OCI-LY1 (cell line): ENCODE results near the gene NCAM1.

ENCODE experiments used
- H2AFZ ChIP-seq: fragments of 200-600 bp; sonication (generic), shearing (Covaris generic); 2 replicates; pipeline ENCODE4 v1.6.0; 2014; ENCODE audit warnings: antibody characterized with exemption, mild to moderate bottlenecking, low read length
- H3F3A ChIP-seq: fragments of 200-600 bp; sonication (generic), shearing (Covaris generic); 2 replicates; pipeline ENCODE4 v1.6.0; 2014; ENCODE audit warnings: mild to moderate bottlenecking, antibody characterized with exemption, low read length, moderate library complexity; ENCODE audit not compliant: insufficient read depth
- H3K27ac ChIP-seq: fragments of 200-600 bp; sonication (generic); 2 replicates; pipeline ENCODE4 v1.5.1; 2014; ENCODE audit warnings: low read length, mixed run types, mild to moderate bottlenecking, low read depth; ENCODE audit not compliant: poor library complexity, severe bottlenecking
- H3K27me3 ChIP-seq: fragments of 200-600 bp; sonication (generic); 2 replicates; pipeline ENCODE4 v1.6.0; 2014; ENCODE audit warnings: antibody characterized with exemption, mild to moderate bottlenecking, low read length, moderate library complexity; ENCODE audit not compliant: insufficient read depth
- H3K36me3 ChIP-seq: fragments of 200-600 bp; sonication (generic); 2 replicates; pipeline ENCODE4 v1.6.1; 2014; ENCODE audit warnings: mild to moderate bottlenecking, antibody characterized with exemption, low read length, moderate library complexity, mixed read lengths; ENCODE audit not compliant: insufficient read depth
- H3K4me1 ChIP-seq: fragments of 200-600 bp; sonication (generic); 2 replicates; pipeline ENCODE4 v1.5.1; 2014; ENCODE audit warnings: mild to moderate bottlenecking, low read length, moderate library complexity; ENCODE audit not compliant: insufficient read depth, severe bottlenecking
- H3K4me2 ChIP-seq: fragments of 200-600 bp; sonication (generic), shearing (Covaris generic); 2 replicates; pipeline ENCODE4 v1.6.1; 2014; ENCODE audit warnings: low read length
- H3K4me3 ChIP-seq: fragments of 200-600 bp; sonication (generic); 2 replicates; pipeline ENCODE4 v1.5.1; 2014; ENCODE audit warnings: low read length, low read depth, mild to moderate bottlenecking, mixed read lengths; ENCODE audit not compliant: poor library complexity, severe bottlenecking
- H3K79me2 ChIP-seq: fragments of 200-600 bp; shearing (Covaris generic); 2 replicates; pipeline ENCODE4 v1.6.1; 2016; ENCODE audit warnings: mixed run types, low read length, mixed read lengths; ENCODE audit not compliant: insufficient read depth
- H3K9ac ChIP-seq: fragments of 200-600 bp; sonication (generic), shearing (Covaris generic); 2 replicates; pipeline ENCODE4 v1.6.1; 2014; ENCODE audit warnings: mild to moderate bottlenecking, low read length, mixed read lengths
- H3K9me2 ChIP-seq: fragments of 200-600 bp; sonication (generic), shearing (Covaris generic); 2 replicates; pipeline ENCODE4 v1.6.1; 2014; ENCODE audit warnings: low read depth, mild to moderate bottlenecking, low read length, mixed read lengths
- H3K9me3 ChIP-seq: fragments of 200-600 bp; shearing (Covaris generic); 2 replicates; pipeline ENCODE4 v1.6.1; 2014; ENCODE audit warnings: low read length, mixed read lengths
- H4K20me1 ChIP-seq: fragments of 200-600 bp; sonication (generic), shearing (Covaris generic); 2 replicates; pipeline ENCODE4 v1.6.0; 2016; ENCODE audit warnings: mild to moderate bottlenecking, low read length; ENCODE audit not compliant: insufficient read depth
- EZH2 ChIP-seq: fragments of 200-600 bp; sonication (generic), shearing (Covaris generic); IDR thresholded peaks from 2 replicates; pipeline ENCODE4 v1.8.0; 2017; ENCODE audit warnings: borderline replicate concordance, mixed run types, mild to moderate bottlenecking, antibody characterized with exemption, low read length, moderate library complexity, mixed read lengths
- TF ChIP-seq, protein P1 (sequence below): fragments of 200-600 bp; sonication (generic), shearing (Covaris generic); IDR thresholded peaks from 2 replicates; pipeline ENCODE4 v1.5.1; 2017; ENCODE audit warnings: mild to moderate bottlenecking, antibody characterized with exemption, low read length, moderate library complexity, mixed read lengths

Gene NCAM1

DNA sequence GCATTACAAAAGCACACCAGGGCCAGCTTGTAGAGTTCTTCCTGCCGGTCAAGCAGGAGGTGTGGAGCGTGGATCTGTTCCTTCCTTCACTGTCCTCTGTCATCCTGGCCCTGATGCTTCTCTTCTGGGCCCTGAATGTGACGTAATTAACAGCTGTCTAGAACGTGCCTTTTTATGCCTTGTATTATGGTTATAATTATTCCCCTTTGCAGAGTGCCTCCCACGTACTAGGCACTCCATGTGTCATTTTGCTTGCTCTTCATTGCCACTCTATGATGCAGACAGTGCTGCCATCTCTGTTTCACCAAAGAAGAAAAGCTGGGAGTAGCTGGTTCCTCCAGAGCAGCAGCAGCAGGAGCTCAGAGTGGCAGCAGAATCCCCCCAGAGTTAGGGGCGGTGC, 221.1 kb downstream of the NCAM1 start:
- H3K9ac ChIP-seq, result no peak overlapping the region
- no peaks in the 10 kb centered on the region for H3K36me3 ChIP-seq
- H3K4me2 ChIP-seq, result no peak overlapping the region
- no peaks in the 10 kb centered on the region for H4K20me1 ChIP-seq
- H3F3A ChIP-seq, result no peaks in the 10 kb centered on the region
- TF ChIP-seq, protein P1, sequence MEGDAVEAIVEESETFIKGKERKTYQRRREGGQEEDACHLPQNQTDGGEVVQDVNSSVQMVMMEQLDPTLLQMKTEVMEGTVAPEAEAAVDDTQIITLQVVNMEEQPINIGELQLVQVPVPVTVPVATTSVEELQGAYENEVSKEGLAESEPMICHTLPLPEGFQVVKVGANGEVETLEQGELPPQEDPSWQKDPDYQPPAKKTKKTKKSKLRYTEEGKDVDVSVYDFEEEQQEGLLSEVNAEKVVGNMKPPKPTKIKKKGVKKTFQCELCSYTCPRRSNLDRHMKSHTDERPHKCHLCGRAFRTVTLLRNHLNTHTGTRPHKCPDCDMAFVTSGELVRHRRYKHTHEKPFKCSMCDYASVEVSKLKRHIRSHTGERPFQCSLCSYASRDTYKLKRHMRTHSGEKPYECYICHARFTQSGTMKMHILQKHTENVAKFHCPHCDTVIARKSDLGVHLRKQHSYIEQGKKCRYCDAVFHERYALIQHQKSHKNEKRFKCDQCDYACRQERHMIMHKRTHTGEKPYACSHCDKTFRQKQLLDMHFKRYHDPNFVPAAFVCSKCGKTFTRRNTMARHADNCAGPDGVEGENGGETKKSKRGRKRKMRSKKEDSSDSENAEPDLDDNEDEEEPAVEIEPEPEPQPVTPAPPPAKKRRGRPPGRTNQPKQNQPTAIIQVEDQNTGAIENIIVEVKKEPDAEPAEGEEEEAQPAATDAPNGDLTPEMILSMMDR, result no peak
- TF ChIP-seq EZH2, result no peak
- H3K27ac ChIP-seq, result no peak overlapping the region
- no peak overlapping the region for H3K4me3 ChIP-seq
- H3K27me3 ChIP-seq, result no peaks in the 10 kb centered on the region
- no peak overlapping the region for H2AFZ ChIP-seq
- H3K9me2 ChIP-seq, result no peaks in the 10 kb centered on the region
- H3K79me2 ChIP-seq, result no peaks in the 10 kb centered on the region
- no peaks in the 10 kb centered on the region for H3K9me3 ChIP-seq
- no peaks in the 10 kb centered on the region for H3K4me1 ChIP-seq

DNA sequence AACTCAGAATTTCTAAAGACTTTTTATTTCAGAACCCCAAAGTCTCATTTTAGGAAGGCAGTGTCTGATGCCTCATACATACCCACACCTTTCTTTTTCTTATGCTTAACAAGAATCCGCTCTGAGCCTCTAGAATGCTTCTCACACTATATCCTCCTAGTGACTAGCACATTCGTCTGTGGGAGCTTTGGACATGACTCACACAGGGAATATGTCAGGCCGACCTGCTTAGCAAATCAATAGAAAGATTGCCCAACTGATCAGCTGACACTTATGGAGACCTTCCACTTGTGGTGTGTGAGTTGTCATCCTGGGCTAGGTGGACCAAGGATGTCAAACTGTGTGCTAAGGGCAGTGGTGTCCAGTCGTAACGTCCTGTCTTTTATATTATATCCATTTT, 223.3 kb downstream of the NCAM1 start:
- no peak for TF ChIP-seq EZH2
- TF ChIP-seq, protein P1, result no peak
- Histone ChIP-seq H3K9ac (no peak overlapping the region), H3K4me3 (no peak overlapping the region), H3K27ac (no peak overlapping the region), H3K9me3 (no peaks in the 10 kb centered on the region), H2AFZ (no peak overlapping the region), H3F3A (no peaks in the 10 kb centered on the region), H3K79me2 (no peaks in the 10 kb centered on the region), H3K4me2 (no peak overlapping the region), H3K36me3 (no peaks in the 10 kb centered on the region), H4K20me1 (no peaks in the 10 kb centered on the region), H3K4me1 (no peaks in the 10 kb centered on the region), H3K27me3 (no peaks in the 10 kb centered on the region), H3K9me2 (no peaks in the 10 kb centered on the region)

DNA sequence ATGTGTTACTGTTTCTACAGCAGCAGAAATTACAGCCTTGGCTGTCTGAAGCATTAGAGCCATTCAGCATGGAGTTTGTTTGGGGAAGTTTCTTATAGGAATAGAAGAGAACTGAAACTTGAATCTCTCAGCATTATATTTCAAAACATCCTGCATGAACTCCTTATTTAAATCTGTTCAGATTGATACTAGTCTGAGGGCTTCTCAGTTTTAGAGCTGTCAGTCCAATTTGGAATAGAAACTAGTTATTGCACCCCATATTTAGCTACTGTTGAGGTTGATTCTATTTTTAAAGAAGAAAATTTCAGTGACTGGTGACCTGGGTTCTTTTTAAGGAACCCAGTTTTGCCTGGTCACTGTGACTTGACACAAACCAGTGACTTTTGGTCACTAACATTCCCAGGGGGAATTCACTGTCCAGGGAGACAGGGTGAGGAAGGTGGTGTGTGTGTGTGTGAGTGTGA, 227.2 kb downstream of the NCAM1 start:
- Histone ChIP-seq H3K9me3 (no peaks in the 10 kb centered on the region), H3F3A (no peaks in the 10 kb centered on the region), H2AFZ (no peak overlapping the region), H3K27me3 (no peaks in the 10 kb centered on the region), H3K4me3 (no peak overlapping the region), H3K4me2 (no peak overlapping the region), H3K36me3 (no peaks in the 10 kb centered on the region), H3K4me1 (no peaks in the 10 kb centered on the region), H4K20me1 (no peaks in the 10 kb centered on the region), H3K27ac (no peak overlapping the region), H3K9ac (no peak overlapping the region), H3K79me2 (no peaks in the 10 kb centered on the region), H3K9me2 (no peaks in the 10 kb centered on the region)
- TF ChIP-seq EZH2, result no peak
- TF ChIP-seq, protein P1, result no peak
